Skeletal muscle cell (primary cell): ENCODE data around the gene SPATA25.
"Not testable (repeated sequence)": the region's sequence is repeated elsewhere in the genome, so short reads cannot be mapped to it uniquely, and the experiment has no call there.

Source experiments
- DNase-seq: peaks from one replicate; pipeline ENCODE4 v3.0.0-alpha.2; 2010; ENCODE audit warnings: low read depth
- H3K4me3 ChIP-seq: 2 replicates; pipeline ENCODE4 v1.5.1; 2011; ENCODE audit warnings: low read depth, mild to moderate bottlenecking, control low read depth, low read length, moderate library complexity

Gene SPATA25

GRCh38 chr20:45887346-45887715 is at the start of gene SPATA25:
SPATA25 (minus strand) TSS chr20:45887622; CDS start chr20:45887590, 32 bp downstream.
- no peak within 1 kb of the TSS for H3K4me3 ChIP-seq
- DNase-seq: no peak

GRCh38 chr20:45935416-45936046 is 48.1 kb upstream of the SPATA25 start:
- DNase-seq: no peak

GRCh38 chr20:45934586-45935415 is 47.4 kb upstream of the SPATA25 start, which contains the start of gene PCIF1:
PCIF1 (plus strand) TSS chr20:45934683; CDS start chr20:45939000, 4,317 bp downstream.
- DNase-seq: peak; percentile 85
- H3K4me3 ChIP-seq: peak within 1 kb of the TSS; percentile 94

More at GRCh38 chr20:45935416-45936046, 48.1 kb upstream of the SPATA25 start:
- peak overlapping the region; percentile 65 for H3K4me3 ChIP-seq

- no peak for DNase-seq
- peak overlapping the region; percentile 94 for H3K4me3 ChIP-seq
These were observed 46.7 kb upstream of the SPATA25 start for GRCh38 chr20:45934046-45934585.

- DNase-seq: no peak
- H3K4me3 ChIP-seq: peak overlapping the region; percentile 94
These were observed 46.0 kb upstream of the SPATA25 start for GRCh38 chr20:45933266-45934045.

- not testable (repeated sequence) for DNase-seq, H3K4me3 ChIP-seq
These were observed 44.3 kb upstream of the SPATA25 start for GRCh38 chr20:45931680-45932079.

GRCh38 chr20:45927071-45927878 is 39.9 kb upstream of the SPATA25 start:
- no peak for DNase-seq

GRCh38 chr20:45926731-45927070 is 39.3 kb upstream of the SPATA25 start:
- H3K4me3 ChIP-seq: no peak overlapping the region
- DNase-seq: no peak

More at GRCh38 chr20:45927071-45927878, 39.9 kb upstream of the SPATA25 start:
- H3K4me3 ChIP-seq: no peak overlapping the region

GRCh38 chr20:45925821-45926506 is 38.5 kb upstream of the SPATA25 start:
- DNase-seq: no peak
- no peak overlapping the region for H3K4me3 ChIP-seq

- no peak for DNase-seq
- H3K4me3 ChIP-seq: no peak overlapping the region
These were observed 37.2 kb upstream of the SPATA25 start for GRCh38 chr20:45924391-45925261.

GRCh38 chr20:45921337-45922189 is 34.1 kb upstream of the SPATA25 start:
- no peak for DNase-seq
- H3K4me3 ChIP-seq: no peak overlapping the region

- DNase-seq: no peak
- H3K4me3 ChIP-seq: no peak overlapping the region
These were observed 33.3 kb upstream of the SPATA25 start for GRCh38 chr20:45920462-45921336.

- DNase-seq: peak; percentile 86
- H3K4me3 ChIP-seq: no peak overlapping the region
These were observed 32.3 kb upstream of the SPATA25 start for GRCh38 chr20:45919542-45920399.

- DNase-seq: no peak
These were observed 31.5 kb upstream of the SPATA25 start for GRCh38 chr20:45918779-45919537.

More at GRCh38 chr20:45918779-45919537, 31.5 kb upstream of the SPATA25 start:
- no peak overlapping the region for H3K4me3 ChIP-seq
